Stimulated activated CD4-positive, alpha-beta T cell treated with anti-CD3 and anti-CD28 coated beads, Interleukin-1b, Interleukin-23, amount 100 ng/mL, for 24 hours (primary cell): ENCODE data around the gene SPDYE5.
"Not testable (repeated sequence)": the region's sequence is repeated elsewhere in the genome, so short reads cannot be mapped to it uniquely, and the experiment has no call there.

Experiments used
- DNase-seq, 4 experiments: peaks; one replicate each; pipeline ENCODE4 v3.0.0-alpha.2; 2020; ENCODE audit warnings: low read depth in 4 of 4, low spot score in 1 of 4

Gene SPDYE5

GRCh38 chr7:75492020-75492419, at the start of gene SPDYE5:
SPDYE5 (plus strand) TSS chr7:75492320; CDS start chr7:75494048, 1,728 bp downstream.
- not testable (repeated sequence) for DNase-seq

GRCh38 chr7:75442465-75443111, 49.5 kb upstream of the SPDYE5 start:
- not testable (repeated sequence) for DNase-seq

GRCh38 chr7:75449946-75450345, 42.2 kb upstream of the SPDYE5 start:
- not testable (repeated sequence) for DNase-seq

GRCh38 chr7:75452494-75452955, 39.6 kb upstream of the SPDYE5 start:
- not testable (repeated sequence) for DNase-seq

- DNase-seq: not testable (repeated sequence)
Observed at GRCh38 chr7:75456403-75456802, 35.7 kb upstream of the SPDYE5 start.

GRCh38 chr7:75458034-75458433, 34.1 kb upstream of the SPDYE5 start:
- DNase-seq: not testable (repeated sequence)

GRCh38 chr7:75460541-75460940, 31.6 kb upstream of the SPDYE5 start:
- not testable (repeated sequence) for DNase-seq

- not testable (repeated sequence) for DNase-seq
Observed at GRCh38 chr7:75470166-75470565, 22.0 kb upstream of the SPDYE5 start.

- DNase-seq: not testable (repeated sequence)
Observed at GRCh38 chr7:75477457-75477856, 14.7 kb upstream of the SPDYE5 start.

GRCh38 chr7:75480313-75480712, 11.8 kb upstream of the SPDYE5 start:
- not testable (repeated sequence) for DNase-seq

GRCh38 chr7:75485355-75485978, 6.7 kb upstream of the SPDYE5 start:
- DNase-seq: not testable (repeated sequence)

- DNase-seq: peak; percentile 56 to 87 (median 76)
Observed at GRCh38 chr7:75485979-75486643, 6.0 kb upstream of the SPDYE5 start, which contains the start of gene POM121C. POM121C (minus strand) TSS chr7:75486299; CDS start chr7:75441496, 44,803 bp downstream.

GRCh38 chr7:75509033-75509432, 16.9 kb downstream of the SPDYE5 start:
- DNase-seq: not testable (repeated sequence)

- not testable (repeated sequence) for DNase-seq
Observed at GRCh38 chr7:75518842-75519241, 26.7 kb downstream of the SPDYE5 start.

- not testable (repeated sequence) for DNase-seq
Observed at GRCh38 chr7:75521727-75522126, 29.6 kb downstream of the SPDYE5 start.

- not testable (repeated sequence) for DNase-seq
Observed at GRCh38 chr7:75527224-75527722, 35.2 kb downstream of the SPDYE5 start.

GRCh38 chr7:75531359-75531821, 39.3 kb downstream of the SPDYE5 start:
- no peak for DNase-seq

GRCh38 chr7:75532639-75533038, 40.5 kb downstream of the SPDYE5 start:
- no peak for DNase-seq

- DNase-seq: no peak
Observed at GRCh38 chr7:75533926-75534325, 41.8 kb downstream of the SPDYE5 start.

- DNase-seq: no peak
Observed at GRCh38 chr7:75534727-75535307, 42.7 kb downstream of the SPDYE5 start.

GRCh38 chr7:75536491-75536890, 44.4 kb downstream of the SPDYE5 start:
- no peak for DNase-seq
